Epithelial cell of esophagus (primary cell): ENCODE measurements around the gene PTPN3.
A peak's percentile ranks its signal among the peaks of the same experiment; 100 is the strongest.

ENCODE experiments used
- DNase-seq: peaks from one replicate; pipeline ENCODE4 v3.0.0; 2010; ENCODE audit warnings: low read depth
- H3K4me3 ChIP-seq: 2 replicates; pipeline ENCODE4 v1.5.1; 2011; ENCODE audit warnings: mild to moderate bottlenecking, low read length, control low read depth
- TF ChIP-seq, protein P1 (sequence below): IDR thresholded peaks from 2 replicates; pipeline ENCODE4 v1.5.1; 2011; ENCODE audit warnings: low read depth, mild to moderate bottlenecking, low read length, control low read depth, inconsistent platforms; ENCODE audit not compliant: insufficient read depth; ENCODE audit errors: missing control alignments

Gene PTPN3

GRCh38 chr9:109336409-109336808, 161.7 kb downstream of the PTPN3 start:
- no peak overlapping the region for H3K4me3 ChIP-seq
- no peak for DNase-seq
- TF ChIP-seq, protein P1, sequence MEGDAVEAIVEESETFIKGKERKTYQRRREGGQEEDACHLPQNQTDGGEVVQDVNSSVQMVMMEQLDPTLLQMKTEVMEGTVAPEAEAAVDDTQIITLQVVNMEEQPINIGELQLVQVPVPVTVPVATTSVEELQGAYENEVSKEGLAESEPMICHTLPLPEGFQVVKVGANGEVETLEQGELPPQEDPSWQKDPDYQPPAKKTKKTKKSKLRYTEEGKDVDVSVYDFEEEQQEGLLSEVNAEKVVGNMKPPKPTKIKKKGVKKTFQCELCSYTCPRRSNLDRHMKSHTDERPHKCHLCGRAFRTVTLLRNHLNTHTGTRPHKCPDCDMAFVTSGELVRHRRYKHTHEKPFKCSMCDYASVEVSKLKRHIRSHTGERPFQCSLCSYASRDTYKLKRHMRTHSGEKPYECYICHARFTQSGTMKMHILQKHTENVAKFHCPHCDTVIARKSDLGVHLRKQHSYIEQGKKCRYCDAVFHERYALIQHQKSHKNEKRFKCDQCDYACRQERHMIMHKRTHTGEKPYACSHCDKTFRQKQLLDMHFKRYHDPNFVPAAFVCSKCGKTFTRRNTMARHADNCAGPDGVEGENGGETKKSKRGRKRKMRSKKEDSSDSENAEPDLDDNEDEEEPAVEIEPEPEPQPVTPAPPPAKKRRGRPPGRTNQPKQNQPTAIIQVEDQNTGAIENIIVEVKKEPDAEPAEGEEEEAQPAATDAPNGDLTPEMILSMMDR, result no peak

- no peak overlapping the region for H3K4me3 ChIP-seq
- TF ChIP-seq, protein P1, result no peak
- no peak for DNase-seq
These were observed 162.2 kb downstream of the PTPN3 start for GRCh38 chr9:109335929-109336328.

DNA sequence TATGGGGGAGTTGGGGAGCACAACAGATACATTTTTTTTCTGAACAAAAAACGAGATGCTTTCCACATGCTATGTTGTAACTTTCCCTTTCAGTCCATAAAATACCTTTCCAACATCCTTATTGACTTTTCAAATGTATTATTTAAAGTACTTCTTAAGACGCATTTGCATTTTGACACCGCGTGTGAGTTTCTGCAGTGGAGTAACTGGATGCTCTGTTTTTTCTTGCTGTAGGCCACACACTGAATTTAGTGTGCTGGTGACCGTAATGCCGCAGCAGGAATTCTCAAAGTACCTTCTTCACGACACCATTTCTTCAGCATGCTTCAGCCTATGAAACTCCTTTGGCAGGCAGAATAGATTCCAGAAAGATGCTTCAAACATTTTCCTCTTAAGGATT, 163.0 kb downstream of the PTPN3 start:
- no peak for DNase-seq
- no peak overlapping the region for H3K4me3 ChIP-seq
- TF ChIP-seq, protein P1, result no peak

- no peak overlapping the region for H3K4me3 ChIP-seq
- TF ChIP-seq, protein P1, result no peak
- DNase-seq, result peak; percentile 92
These were observed 166.8 kb downstream of the PTPN3 start for GRCh38 chr9:109331353-109331752.

GRCh38 chr9:109329638-109330258, 168.4 kb downstream of the PTPN3 start:
- no peak for DNase-seq
- TF ChIP-seq, protein P1, result no peak
- H3K4me3 ChIP-seq, result no peak overlapping the region

DNA sequence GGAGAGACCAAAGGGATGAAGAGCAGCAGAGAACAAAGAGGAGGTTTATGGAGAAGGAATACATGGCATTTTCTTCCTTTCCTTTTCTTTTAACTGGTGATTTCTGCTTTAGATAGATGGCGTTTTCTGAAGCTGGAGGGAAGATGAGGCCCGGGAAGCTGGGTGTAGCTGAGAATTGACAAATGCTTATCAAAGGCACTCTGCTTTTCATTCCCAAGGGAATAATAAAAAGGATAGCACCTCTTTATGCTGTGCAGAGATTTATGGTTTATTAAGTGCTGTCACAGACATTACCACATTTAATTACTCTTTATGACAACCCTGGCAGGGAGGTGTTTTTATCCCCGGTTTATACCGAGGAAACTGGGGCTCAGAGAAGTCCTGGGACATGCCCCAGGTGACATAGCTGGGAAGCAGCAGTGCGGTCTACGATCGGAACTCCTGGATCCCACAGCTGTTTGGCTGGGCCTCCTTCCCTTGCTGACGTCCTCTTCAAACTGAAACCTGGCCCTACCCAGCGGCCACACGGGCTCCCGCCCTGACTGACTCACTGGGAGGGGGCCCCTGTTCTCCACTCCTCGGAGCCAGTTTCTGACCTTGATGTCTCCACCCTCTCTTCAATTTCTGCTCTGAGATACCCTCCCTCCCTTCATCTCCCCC, 169.0 kb downstream of the PTPN3 start:
- TF ChIP-seq, protein P1, result no peak
- H3K4me3 ChIP-seq, result no peak overlapping the region
- peak; percentile 96 for DNase-seq
